GM18873 (cell line): Measurements from ENCODE around the gene PTPRD.

Source experiments
- ATAC-seq: cut with Tn5 transposase; IDR thresholded peaks from one replicate; pipeline ENCODE4 v1.9.1; 2021; ENCODE audit warnings: mild to moderate bottlenecking, moderate library complexity, moderate number of reproducible peaks; ENCODE audit not compliant: unreplicated experiment, low FRiP score

PTPRD gene

GRCh38 chr9:8457816-8458215 lies 2155.0 kb downstream of the PTPRD start:
- no peak for ATAC-seq

DNA sequence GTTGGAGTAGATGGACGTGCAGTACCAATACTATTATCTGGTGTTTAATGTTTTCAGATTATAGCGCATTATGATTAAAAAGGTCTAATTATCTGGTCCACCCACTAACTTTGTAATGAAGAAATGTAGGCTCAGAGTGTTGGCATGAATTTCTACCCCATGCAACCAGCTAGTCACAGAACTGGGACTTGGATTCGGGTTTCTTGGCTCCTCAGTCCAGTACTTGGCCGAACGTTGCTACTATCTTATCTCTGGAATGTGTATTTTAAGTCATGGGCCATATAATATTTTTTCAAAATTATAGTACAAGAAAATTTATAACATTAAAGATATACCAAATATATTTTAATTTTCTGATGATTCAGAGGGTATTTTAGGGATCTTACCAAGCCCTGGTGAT lies 2155.7 kb downstream of the PTPRD start:
- ATAC-seq = no peak

DNA sequence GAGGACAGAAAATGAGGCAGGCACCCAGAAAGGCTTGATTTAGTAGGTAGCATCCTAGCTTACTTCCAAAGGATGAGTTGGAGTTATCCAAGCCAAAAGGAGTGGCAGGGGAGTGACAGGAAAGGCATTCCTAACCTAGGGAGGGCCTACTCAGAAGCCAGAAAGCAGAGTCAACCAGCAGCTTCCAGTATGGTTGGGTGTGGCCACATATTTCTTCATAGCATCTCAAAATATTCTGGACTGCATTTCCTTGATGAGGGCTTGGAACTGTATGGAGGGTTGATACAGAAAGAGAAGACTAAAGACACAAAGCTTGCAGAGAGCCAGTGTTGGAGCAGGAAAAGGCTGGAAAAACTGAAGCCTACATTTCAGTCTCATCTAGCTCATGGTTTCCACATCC lies 2156.5 kb downstream of the PTPRD start:
- ATAC-seq = no peak

DNA sequence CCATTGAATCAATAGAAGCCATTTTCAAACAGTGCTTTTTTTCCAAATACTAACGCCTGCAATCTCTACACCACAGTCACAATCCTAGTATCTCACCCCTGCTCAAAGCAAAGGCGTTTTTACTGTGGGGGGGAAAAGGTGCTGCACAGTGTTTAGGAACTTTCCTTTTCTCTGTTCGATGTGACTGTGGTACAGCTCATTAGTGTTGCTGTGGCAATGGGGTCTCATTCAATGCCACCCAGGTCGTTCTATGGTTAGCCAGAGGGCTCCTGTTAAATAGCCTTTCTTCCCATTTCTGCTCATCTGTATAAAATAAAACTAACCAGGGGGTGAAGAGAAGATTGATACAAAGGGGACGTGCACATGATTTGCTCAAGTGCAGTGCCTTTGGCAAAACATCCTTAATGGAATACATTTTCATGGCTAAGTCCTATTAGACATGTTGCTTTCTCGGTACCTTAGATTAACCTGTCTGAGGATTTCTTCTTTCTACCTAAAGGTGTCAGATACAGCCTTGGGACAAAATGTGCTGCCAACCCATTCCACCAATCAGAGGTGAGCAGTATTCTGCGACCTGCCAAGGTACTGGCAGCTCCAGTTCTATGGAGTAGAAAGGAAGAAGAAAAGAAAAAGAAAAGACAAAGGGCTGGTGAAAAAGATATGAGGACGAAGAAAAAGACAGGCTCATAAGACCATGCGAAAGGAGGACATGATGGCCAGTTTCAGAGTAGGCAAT lies 2161.8 kb downstream of the PTPRD start:
- ATAC-seq = no peak

DNA sequence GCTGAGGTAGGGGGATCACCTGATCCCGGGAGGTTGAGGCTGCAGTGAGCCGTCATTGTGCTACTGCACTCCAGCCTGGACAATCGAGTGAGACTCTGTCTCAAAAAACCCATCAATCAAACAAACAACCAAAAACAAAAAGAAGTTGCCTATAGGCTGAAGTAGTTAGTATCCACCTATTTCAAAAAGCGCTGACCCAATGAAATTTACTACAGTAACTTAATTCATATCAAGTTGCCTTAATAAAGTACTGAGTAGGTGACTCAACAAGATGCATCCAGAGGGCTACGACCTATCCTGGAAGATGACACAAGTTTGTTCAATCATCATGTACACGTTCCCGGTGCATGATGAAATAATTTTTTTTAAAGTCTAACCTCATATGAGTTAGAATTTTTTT lies 2164.6 kb downstream of the PTPRD start:
- ATAC-seq = no peak

GRCh38 chr9:8447601-8448000 lies 2165.2 kb downstream of the PTPRD start:
- no peak for ATAC-seq

DNA sequence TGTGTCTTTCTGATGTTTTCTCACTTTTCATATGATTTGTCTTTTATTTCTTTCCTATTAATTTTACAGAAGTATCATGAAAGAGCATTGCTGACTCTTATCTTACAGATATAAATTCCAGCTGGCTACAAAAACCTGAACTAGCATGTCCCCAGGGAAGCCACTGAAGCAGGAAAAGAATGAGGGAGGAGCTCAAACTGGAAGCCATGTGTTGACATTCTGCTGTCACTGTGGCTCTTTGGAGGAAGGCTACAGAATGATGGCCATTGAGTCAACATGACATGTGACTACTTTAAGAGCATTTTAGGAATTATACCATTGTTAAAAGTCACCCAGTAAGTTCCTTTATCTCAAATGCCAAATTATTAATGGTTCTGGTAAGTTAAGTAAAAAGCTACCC lies 2174.9 kb downstream of the PTPRD start:
- no peak for ATAC-seq

- ATAC-seq = no peak
Observed at GRCh38 chr9:8437259-8437658, 2175.5 kb downstream of the PTPRD start.

DNA sequence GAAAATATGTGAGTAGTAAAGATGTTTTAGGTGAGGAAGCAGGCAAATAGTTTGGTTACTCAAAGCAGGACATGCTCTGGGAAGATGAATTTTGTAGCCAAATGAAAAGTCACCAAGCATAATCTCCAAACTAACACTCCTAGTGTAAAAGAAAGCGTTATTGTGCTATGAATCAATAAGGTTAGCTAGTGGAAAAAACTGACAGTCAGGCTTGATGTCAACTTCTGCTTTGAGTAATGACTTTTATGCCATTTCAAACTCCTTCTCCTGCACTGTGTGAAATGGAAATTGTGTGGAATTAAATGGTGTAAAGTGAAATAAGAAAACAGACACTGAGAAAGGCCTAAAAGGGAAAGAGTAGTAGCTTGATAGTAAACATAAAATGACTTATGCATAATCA lies 2176.0 kb downstream of the PTPRD start:
- ATAC-seq = no peak

GRCh38 chr9:8434621-8435020 lies 2178.2 kb downstream of the PTPRD start:
- no peak for ATAC-seq

- no peak for ATAC-seq
Observed at GRCh38 chr9:8432224-8432623, 2180.6 kb downstream of the PTPRD start.

DNA sequence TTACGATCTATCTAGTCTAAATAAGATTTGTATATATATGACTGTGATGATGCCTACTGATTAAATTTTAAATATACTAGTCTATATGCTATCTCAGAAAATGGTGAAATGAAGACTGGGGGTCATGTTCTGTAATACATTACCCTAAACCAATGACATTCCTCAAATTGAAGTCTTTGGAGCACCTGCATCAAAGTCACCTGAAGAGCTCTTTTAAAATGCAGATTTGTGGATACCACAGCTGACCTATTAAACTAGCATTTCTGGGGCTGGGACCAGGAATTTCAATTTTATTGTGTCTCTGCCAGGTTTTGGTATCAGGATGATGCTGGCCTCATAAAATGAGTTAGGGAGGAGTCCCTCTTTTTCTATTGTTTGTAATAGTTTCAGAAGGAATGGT lies 2181.3 kb downstream of the PTPRD start:
- ATAC-seq = no peak

GRCh38 chr9:8430945-8431344 lies 2181.9 kb downstream of the PTPRD start:
- ATAC-seq = no peak

DNA sequence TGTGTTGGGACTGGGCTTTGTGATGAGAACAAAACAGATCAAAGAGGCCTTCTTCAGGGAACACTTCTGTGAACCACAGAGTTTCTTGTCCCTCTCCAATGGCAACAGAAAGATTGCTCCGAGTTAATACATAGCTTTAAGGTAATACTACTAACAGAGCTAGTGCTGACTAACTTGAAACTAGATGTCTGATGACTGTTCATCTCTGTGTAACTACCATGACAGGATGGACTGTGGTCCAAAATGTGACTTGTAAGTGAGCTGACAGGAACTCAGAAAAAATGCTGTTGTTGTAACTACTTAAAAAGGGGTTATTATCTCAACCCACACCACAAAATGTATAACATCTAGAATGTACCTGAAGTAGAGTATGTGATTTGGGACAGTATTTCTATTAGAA lies 2183.0 kb downstream of the PTPRD start:
- ATAC-seq = no peak

GRCh38 chr9:8429157-8429556 lies 2183.6 kb downstream of the PTPRD start:
- no peak for ATAC-seq

DNA sequence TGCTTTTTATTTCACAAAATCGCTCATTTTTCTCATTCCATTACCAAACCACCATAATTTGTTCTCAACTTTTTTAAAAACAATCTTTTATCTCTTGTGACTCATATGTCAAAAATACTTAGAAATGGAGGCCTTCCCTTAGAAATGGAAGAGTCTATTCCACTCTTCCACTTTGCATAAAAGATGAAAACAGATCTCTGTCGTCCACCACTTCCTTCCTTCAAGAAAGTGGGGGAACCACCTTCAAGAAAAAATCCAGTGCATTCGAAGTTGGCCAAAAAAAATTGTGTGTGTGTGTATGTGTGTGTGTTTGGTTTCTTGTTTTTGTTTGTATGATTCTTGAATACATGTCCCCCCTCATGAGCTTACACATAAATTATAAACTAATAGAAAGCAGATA lies 2184.4 kb downstream of the PTPRD start:
- ATAC-seq = no peak

GRCh38 chr9:8424786-8425410 lies 2187.9 kb downstream of the PTPRD start:
- no peak for ATAC-seq

DNA sequence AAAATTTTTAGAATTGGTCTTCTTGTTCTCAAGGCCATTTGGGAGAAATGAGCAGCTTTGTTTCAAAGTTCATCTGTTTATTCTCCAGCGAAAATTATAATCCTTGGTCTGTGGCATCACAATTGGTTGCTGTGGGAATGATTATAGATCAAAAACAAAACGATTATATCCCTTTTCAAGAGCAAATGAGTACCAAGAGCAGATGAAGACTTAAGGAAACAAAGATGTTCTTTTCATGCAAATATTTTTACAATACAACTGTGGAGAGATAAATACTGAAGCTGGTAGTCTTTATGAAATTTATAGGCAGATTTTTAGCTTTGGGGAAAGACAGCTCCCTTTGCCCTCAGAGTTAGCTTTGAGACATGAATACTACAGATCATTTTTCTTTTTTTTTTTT lies 2192.4 kb downstream of the PTPRD start:
- ATAC-seq = no peak

DNA sequence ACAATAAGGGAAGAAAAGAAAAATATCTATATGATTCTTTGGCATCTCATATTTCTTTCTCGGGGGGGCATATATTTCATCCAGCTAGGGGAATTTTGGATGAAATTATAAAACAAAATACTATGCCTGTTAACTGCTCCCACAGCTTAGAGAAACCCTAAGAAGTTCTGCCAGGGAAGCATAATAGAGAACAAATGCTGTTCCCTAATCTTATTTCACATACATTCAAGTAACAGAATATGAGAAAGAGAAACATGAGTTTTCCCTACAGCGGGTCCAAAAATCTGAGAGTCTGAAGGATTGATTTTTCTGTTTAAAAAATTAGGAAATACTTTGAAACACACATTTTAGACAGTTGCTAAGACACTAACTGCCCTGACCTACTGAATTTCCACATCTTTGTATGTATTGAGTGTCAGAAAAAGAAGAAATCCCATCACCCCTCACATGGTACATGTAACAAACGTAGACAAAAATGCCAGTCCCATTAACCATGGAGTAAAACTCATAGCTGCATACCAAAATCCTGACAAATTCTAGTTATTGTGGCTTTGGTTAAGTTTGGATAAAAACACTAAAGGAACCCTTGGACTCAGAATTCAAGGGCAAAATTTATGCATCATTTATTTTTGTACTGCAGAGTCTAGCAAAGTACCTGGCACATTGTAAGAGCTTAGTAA lies 2193.1 kb downstream of the PTPRD start:
- no peak for ATAC-seq

DNA sequence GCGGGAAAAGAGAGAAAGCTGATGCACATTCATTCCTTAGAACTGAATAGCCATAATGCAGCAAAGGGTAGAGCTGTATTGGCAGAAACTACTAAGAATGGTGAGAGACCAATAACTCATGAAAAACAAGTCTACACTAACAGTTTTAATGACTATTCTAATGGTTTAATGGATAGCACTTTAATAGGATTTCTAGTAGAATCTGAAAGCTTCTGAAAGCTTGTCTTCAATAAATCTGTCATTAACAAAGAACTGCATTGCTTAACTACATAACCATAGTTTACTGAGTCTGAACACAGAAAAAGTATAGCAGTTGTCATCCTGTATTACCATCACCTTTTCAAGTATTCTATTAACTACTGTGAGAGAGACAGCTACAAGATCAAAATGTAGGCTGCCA lies 2195.5 kb downstream of the PTPRD start:
- no peak for ATAC-seq

DNA sequence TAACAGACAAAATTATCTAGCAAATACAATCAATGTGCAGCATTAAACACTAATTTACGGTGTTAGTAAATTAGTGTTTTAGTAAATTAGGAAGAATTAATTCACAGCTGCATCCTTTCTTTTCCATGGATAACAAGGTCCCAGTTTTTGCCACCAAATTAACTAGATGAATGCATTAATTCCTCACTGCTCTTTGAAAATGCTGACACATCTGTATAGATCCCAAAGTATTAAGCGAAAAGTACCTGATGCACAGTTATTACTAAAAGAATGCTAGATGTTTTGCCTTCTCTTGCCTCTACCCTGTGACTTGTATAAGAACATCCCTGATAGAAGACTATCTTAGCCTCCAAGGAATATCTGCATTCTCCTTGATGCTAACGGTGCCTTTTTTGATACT lies 2200.5 kb downstream of the PTPRD start:
- ATAC-seq = no peak
